Fibroblast of lung (primary cell): ENCODE data around the gene KDM8. TPM values are rescaled to one million over a fixed set of nuclear protein-coding genes. Genes with fewer than 3 reads are reported as not detected.
A peak's percentile ranks its signal among the peaks of the same experiment; 100 is the strongest.

Experiments used
- DNase-seq, 2 donors: peaks; one replicate each; pipeline versions ENCODE4 v3.0.0 to v3.0.0-alpha.2; 2010; ENCODE audit warnings: low read depth in 2 of 2
- H2AFZ ChIP-seq: 2 replicates; pipeline ENCODE4 v1.5.1; 2012; ENCODE audit warnings: low read length, control low read depth, inconsistent platforms
- H3K27ac ChIP-seq: 2 replicates; pipeline ENCODE4 v1.5.1; 2011; ENCODE audit warnings: low read length, control low read depth; ENCODE audit not compliant: insufficient read depth
- H3K27me3 ChIP-seq: 2 replicates; pipeline ENCODE4 v1.5.1; 2011; ENCODE audit warnings: mild to moderate bottlenecking, low read length; ENCODE audit not compliant: control insufficient read depth, insufficient read depth
- H3K36me3 ChIP-seq: 2 replicates; pipeline ENCODE4 v1.5.1; 2011; ENCODE audit warnings: low read length; ENCODE audit not compliant: control insufficient read depth, insufficient read depth
- H3K4me1 ChIP-seq: 2 replicates; pipeline ENCODE4 v1.5.1; 2011; ENCODE audit warnings: low read length; ENCODE audit not compliant: control insufficient read depth, insufficient read depth; ENCODE audit errors: extremely low read depth
- H3K4me2 ChIP-seq: 2 replicates; pipeline ENCODE4 v1.5.1; 2011; ENCODE audit warnings: low read length, control low read depth; ENCODE audit not compliant: insufficient read depth; ENCODE audit errors: extremely low read depth
- H3K4me3 ChIP-seq, 4 experiments: fragments of 200-600 bp in 1 of 4; sonication (generic) in 1 of 4; replicated peaks in 1 of 4; 2 replicates each; pipeline ENCODE4 v1.5.1; 2011 to 2016; ENCODE audit warnings: low read length in 4 of 4, low read depth in 3 of 4, mild to moderate bottlenecking in 3 of 4, control low read depth in 2 of 4, inconsistent platforms in 1 of 4, mixed read lengths in 1 of 4; ENCODE audit not compliant: insufficient read depth in 1 of 4; ENCODE audit errors: control extremely low read depth in 1 of 4
- H3K79me2 ChIP-seq: 2 replicates; pipeline ENCODE4 v1.5.1; 2012; ENCODE audit warnings: mild to moderate bottlenecking, low read length, inconsistent platforms; ENCODE audit not compliant: control insufficient read depth, insufficient read depth
- H3K9ac ChIP-seq: 2 replicates; pipeline ENCODE4 v1.5.1; 2011; ENCODE audit warnings: mild to moderate bottlenecking, low read length, control low read depth; ENCODE audit not compliant: insufficient read depth
- H3K9me3 ChIP-seq: 2 replicates; pipeline ENCODE4 v1.5.1; 2012; ENCODE audit warnings: low read depth, low read length; ENCODE audit not compliant: control insufficient read depth, insufficient read depth
- H4K20me1 ChIP-seq: 2 replicates; pipeline ENCODE4 v1.5.1; 2011; ENCODE audit warnings: low read length; ENCODE audit not compliant: control insufficient read depth, insufficient read depth; ENCODE audit errors: extremely low read depth
- EZH2 ChIP-seq: IDR thresholded peaks from 2 replicates; pipeline ENCODE4 v1.5.1; 2012; ENCODE audit warnings: low read length, control low read depth, mild to moderate bottlenecking; ENCODE audit errors: missing control alignments
- polyA plus RNA-seq, 2 donors: library from polyadenylated mRNA; depleted of rRNA in 1 of 2; stranded (reverse) in 1 of 2; unstranded in 1 of 2; fragments of >200 nt; gene quantifications; 2 replicates each; pipeline ENCODE4 v1.2.1, GENCODE V29; 2011 to 2012; ENCODE audit warnings: missing spikeins in 1 of 2
- total RNA-seq: library from RNA; depleted of rRNA; stranded (reverse); fragments of >200 nt; gene quantifications from 2 replicates; pipeline ENCODE4 v1.2.1, GENCODE V29; 2014
- TF ChIP-seq, protein P1 (sequence below), 2 donors: IDR thresholded peaks in 1 of 2; conservative IDR thresholded peaks in 1 of 2; 1 replicate in 1 of 2; 2 replicates in 1 of 2; pipeline ENCODE4 v1.5.1; 2011 to 2012; ENCODE audit warnings: low read length in 2 of 2, control low read depth in 1 of 2, inconsistent platforms in 1 of 2, low read depth in 1 of 2, mild to moderate bottlenecking in 1 of 2

KDM8 gene
- total and polyA plus RNA-seq, 2 donors (not counting 1 experiment from before 2014, with no cell fraction given) = 2.0 to 3.6 TPM

DNA sequence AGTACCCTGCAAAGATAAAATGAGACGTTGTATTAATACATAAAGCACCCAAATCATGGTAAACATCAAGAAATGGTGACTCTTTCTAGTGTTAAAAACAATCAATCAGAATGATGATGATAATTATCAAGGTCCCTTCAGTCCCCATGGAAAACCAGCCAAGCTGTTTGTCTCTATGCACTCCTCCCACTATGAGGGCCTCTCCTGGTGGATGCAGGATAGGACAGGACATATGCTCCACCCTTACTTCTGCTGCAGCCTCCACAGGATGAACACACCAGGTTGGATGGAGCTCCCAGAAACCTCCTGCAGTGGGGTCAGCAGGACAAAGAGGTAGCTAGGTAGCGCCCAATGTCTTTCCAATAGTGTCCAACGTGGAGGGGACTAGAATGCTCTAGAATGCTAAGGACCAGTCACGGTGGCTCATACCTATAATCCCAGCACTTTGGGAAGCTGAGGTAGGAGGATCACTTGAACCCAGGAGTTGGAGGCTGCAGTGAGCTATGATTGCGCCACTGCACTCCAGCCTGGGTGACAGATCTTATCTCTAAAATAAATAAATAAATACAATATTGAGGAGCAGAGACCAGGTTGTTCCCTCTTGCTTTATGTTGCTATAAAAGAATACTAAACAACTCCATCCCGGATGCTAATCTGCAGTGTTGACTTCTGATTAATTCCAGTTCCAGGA, 9.9 kb upstream of the KDM8 start:
- no peaks in the 10 kb centered on the region for H4K20me1 ChIP-seq
- no peaks in the 10 kb centered on the region for H3K79me2 ChIP-seq
- no peak overlapping the region for H3K4me3 ChIP-seq
- no peaks in the 10 kb centered on the region for H3K4me1 ChIP-seq
- TF ChIP-seq, protein P1, sequence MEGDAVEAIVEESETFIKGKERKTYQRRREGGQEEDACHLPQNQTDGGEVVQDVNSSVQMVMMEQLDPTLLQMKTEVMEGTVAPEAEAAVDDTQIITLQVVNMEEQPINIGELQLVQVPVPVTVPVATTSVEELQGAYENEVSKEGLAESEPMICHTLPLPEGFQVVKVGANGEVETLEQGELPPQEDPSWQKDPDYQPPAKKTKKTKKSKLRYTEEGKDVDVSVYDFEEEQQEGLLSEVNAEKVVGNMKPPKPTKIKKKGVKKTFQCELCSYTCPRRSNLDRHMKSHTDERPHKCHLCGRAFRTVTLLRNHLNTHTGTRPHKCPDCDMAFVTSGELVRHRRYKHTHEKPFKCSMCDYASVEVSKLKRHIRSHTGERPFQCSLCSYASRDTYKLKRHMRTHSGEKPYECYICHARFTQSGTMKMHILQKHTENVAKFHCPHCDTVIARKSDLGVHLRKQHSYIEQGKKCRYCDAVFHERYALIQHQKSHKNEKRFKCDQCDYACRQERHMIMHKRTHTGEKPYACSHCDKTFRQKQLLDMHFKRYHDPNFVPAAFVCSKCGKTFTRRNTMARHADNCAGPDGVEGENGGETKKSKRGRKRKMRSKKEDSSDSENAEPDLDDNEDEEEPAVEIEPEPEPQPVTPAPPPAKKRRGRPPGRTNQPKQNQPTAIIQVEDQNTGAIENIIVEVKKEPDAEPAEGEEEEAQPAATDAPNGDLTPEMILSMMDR (conservative IDR thresholded peaks at IDR 0.05 in 1 of 2, IDR thresholded peaks at IDR 0.05 in 1 of 2; ENCODE audit: low read depth in 1 of 2, low read length in 2 of 2) = peak in 1 of 2 donors; percentile 9
- no peak for TF ChIP-seq EZH2
- H3K9me3 ChIP-seq = no peaks in the 10 kb centered on the region
- no peak overlapping the region for H3K9ac ChIP-seq
- DNase-seq = no peak
- H3K4me2 ChIP-seq = no peak overlapping the region
- no peaks in the 10 kb centered on the region for H3K36me3 ChIP-seq
- no peak overlapping the region for H2AFZ ChIP-seq
- H3K27me3 ChIP-seq = peaks cover 21% of the 10 kb centered on the region
- no peak overlapping the region for H3K27ac ChIP-seq

DNA sequence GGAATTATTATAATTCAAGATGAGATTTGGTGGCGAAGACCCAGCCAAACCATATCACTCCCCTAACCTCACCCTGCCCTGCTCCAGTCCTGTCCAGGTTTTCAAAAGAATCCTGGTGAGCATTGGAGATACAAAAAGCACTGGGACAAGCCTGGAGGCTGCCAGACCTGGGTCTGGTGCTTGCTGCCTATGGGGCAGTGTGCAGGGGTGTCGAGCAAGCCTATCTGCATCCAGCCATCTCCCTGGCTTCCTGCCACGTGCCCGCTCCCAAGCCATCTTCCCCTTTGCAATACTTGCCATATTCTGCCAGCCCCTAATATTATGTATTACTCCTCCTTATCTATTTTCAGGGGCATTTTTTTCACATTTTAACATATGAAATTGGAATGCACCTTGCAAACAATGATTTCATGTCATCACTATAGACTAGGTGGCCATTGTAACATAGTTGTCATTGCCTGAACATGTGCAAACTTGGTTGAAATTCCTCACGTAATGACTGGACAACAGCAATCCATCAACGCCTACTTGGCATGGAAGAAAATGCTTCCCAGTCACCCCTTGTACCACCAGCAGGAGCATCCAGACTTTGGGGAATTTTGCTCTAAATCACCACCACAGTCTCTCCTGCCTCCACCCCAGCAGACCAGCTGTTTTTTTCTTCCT, 8.1 kb upstream of the KDM8 start:
- Histone ChIP-seq H2AFZ (no peak overlapping the region), H3K4me3 (no peak overlapping the region), H3K4me2 (no peak overlapping the region), H3K27ac (no peak overlapping the region), H3K27me3 (peaks cover 15% of the 10 kb centered on the region), H3K9me3 (no peaks in the 10 kb centered on the region), H3K4me1 (no peaks in the 10 kb centered on the region), H4K20me1 (no peaks in the 10 kb centered on the region), H3K79me2 (no peaks in the 10 kb centered on the region), H3K9ac (no peak overlapping the region), H3K36me3 (no peaks in the 10 kb centered on the region)
- TF ChIP-seq EZH2 = no peak
- TF ChIP-seq, protein P1 (conservative IDR thresholded peaks at IDR 0.05 in 1 of 2, IDR thresholded peaks at IDR 0.05 in 1 of 2; ENCODE audit: low read depth in 1 of 2, low read length in 2 of 2) = no peak
- peak in 1 of 2 donors; percentile 15 for DNase-seq

DNA sequence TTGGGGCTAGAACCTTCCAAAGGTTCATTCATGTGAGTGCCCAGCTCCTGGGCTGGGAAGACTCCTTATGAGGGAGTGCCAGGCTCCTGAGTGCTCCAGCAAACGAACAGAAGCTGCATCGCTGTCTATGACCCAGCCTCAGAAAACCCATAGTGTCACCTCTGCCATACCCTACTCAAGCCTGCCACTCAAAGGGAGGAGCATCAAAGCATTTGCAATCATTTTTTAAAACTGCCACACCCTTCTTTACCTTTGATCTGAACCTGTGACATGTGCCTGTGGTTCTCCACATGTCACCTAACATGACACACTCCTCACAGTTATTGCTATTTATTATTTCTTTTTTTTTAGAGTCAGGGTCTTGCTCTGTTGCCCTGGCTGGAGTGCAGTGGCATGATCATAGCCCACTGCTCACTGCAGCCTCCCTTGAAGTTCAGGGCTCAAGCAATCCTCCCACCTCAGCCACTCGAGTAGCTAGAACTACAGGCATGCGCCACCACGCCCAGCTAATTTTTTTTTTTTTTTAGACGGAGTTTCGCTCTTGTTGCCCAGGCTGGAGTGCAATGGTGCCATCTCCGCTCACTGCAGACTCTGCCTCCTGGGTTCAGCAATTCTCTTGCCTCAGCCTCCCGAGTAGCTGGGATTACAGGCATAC, 7.3 kb upstream of the KDM8 start:
- H3K27ac ChIP-seq = no peak overlapping the region
- no peak overlapping the region for H2AFZ ChIP-seq
- no peak overlapping the region for H3K4me3 ChIP-seq
- H3K9me3 ChIP-seq = no peaks in the 10 kb centered on the region
- no peak for DNase-seq
- no peak overlapping the region for H3K4me2 ChIP-seq
- H3K36me3 ChIP-seq = no peaks in the 10 kb centered on the region
- no peaks in the 10 kb centered on the region for H3K4me1 ChIP-seq
- H3K27me3 ChIP-seq = peaks cover 15% of the 10 kb centered on the region
- TF ChIP-seq, protein P1 (conservative IDR thresholded peaks at IDR 0.05 in 1 of 2, IDR thresholded peaks at IDR 0.05 in 1 of 2; ENCODE audit: low read depth in 1 of 2, low read length in 2 of 2) = no peak
- TF ChIP-seq EZH2 = no peak
- H3K9ac ChIP-seq = no peak overlapping the region
- no peaks in the 10 kb centered on the region for H3K79me2 ChIP-seq
- no peaks in the 10 kb centered on the region for H4K20me1 ChIP-seq
